GM12873 (cell line): ENCODE results near the gene TCN2.

Experiments used
- CTCF ChIP-seq: IDR thresholded peaks from 2 replicates; pipeline ENCODE4 v1.5.1; 2012; ENCODE audit warnings: low read depth, mild to moderate bottlenecking, moderate library complexity, low read length, control low read depth; ENCODE audit not compliant: insufficient read depth; ENCODE audit errors: missing control alignments

The TCN2 gene

DNA sequence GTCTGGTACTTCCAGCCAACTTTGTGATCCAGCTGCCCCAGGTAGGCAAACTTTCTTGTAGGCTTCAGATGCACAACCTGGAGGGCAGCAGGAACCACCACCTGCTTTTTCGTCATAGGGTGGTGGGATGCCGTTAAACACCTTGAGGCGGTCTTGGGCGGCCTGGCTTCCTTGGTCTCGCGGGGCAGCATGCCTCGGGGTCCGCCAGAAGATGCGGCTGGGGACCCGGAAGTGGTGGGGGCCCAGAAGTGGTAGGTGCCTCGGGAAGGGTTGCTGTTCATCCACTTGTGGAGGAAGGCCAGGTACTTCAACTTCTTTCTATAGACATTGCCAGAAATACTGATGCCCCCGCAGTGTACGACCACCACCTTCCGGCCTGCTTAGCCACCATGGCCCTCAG is 47.4 kb downstream of the TCN2 start:
- no peak for TF ChIP-seq CTCF

- TF ChIP-seq CTCF = no peak
Observed at GRCh38 chr22:30655532-30655931, 48.6 kb downstream of the TCN2 start.

GRCh38 chr22:30662040-30662439 is 55.1 kb downstream of the TCN2 start:
- no peak for TF ChIP-seq CTCF

GRCh38 chr22:30664798-30665197 is 57.8 kb downstream of the TCN2 start:
- no peak for TF ChIP-seq CTCF

DNA sequence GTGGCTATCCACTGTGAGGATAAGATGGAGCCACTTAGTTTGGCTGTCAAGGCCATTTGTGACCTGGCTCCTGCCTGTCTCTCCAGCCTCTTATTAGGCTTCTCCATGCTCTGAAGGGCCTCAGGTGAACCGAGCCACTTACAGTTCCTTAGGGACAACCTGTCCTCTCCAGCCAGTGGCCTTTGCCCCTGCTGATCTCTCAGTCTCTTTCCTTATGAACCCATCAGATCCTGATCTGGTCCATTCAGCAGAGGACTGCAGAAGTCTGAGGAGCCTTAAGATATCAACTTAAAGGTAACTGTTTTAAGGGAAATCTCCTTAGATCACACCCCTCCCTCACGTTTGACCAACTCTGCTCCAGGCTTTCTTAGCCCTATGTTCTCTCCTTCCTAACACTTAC is 58.3 kb downstream of the TCN2 start:
- no peak for TF ChIP-seq CTCF

GRCh38 chr22:30665786-30666185 is 58.8 kb downstream of the TCN2 start:
- TF ChIP-seq CTCF = no peak

GRCh38 chr22:30667107-30667493 is 60.1 kb downstream of the TCN2 start:
- no peak for TF ChIP-seq CTCF
